NCI-H2227 treated with DMSO at 0.1 percent for 48 hours (cell line): ENCODE data around the gene ITPRIPL1.
"Not testable (repeated sequence)": the region's sequence is repeated elsewhere in the genome, so short reads cannot be mapped to it uniquely, and the experiment has no call there.

ENCODE experiments used
- DNase-seq: peaks from one replicate; lab custom pipeline; 2025; lab: John Stamatoyannopoulos, UW

The ITPRIPL1 gene

GRCh38 chr2:96325041-96325883 lies at the start of gene ITPRIPL1:
Gene ITPRIPL1, plus strand, starts transcription at chr2:96325317. Its CDS starts 523 bp downstream, at chr2:96325840.
- no peak for DNase-seq

GRCh38 chr2:96276787-96277499 lies 48.2 kb upstream of the ITPRIPL1 start:
- no peak for DNase-seq

- DNase-seq: no peak
These were observed 37.8 kb upstream of the ITPRIPL1 start for GRCh38 chr2:96287273-96287856.

GRCh38 chr2:96291751-96292150 lies 33.4 kb upstream of the ITPRIPL1 start:
- DNase-seq: no peak

- not testable (repeated sequence) for DNase-seq
These were observed 30.8 kb upstream of the ITPRIPL1 start for GRCh38 chr2:96294271-96294670.

- DNase-seq: no peak
These were observed 28.2 kb upstream of the ITPRIPL1 start for GRCh38 chr2:96296925-96297324.

GRCh38 chr2:96301865-96302264 lies 23.3 kb upstream of the ITPRIPL1 start:
- no peak for DNase-seq

- DNase-seq: no peak
These were observed 20.5 kb upstream of the ITPRIPL1 start for GRCh38 chr2:96304606-96305005.

- peak; percentile 94 for DNase-seq
These were observed 19.8 kb upstream of the ITPRIPL1 start, which contains the start of gene SNRNP200 for GRCh38 chr2:96305091-96305978. Gene SNRNP200, minus strand, starts transcription at chr2:96305546. Its CDS starts 109 bp downstream, at chr2:96305437.

GRCh38 chr2:96305979-96306308 lies 19.2 kb upstream of the ITPRIPL1 start:
- no peak for DNase-seq

GRCh38 chr2:96306370-96306769 lies 18.7 kb upstream of the ITPRIPL1 start:
- DNase-seq: no peak

- DNase-seq: peak; percentile 83
These were observed 16.9 kb upstream of the ITPRIPL1 start for GRCh38 chr2:96308248-96308647.

- no peak for DNase-seq
These were observed 10.1 kb upstream of the ITPRIPL1 start for GRCh38 chr2:96315005-96315399.

GRCh38 chr2:96315400-96316071 lies 9.6 kb upstream of the ITPRIPL1 start:
- DNase-seq: no peak

- DNase-seq: no peak
These were observed 8.1 kb upstream of the ITPRIPL1 start for GRCh38 chr2:96316999-96317398.

GRCh38 chr2:96317584-96317997 lies 7.5 kb upstream of the ITPRIPL1 start:
- no peak for DNase-seq

- DNase-seq: no peak
These were observed 6.4 kb upstream of the ITPRIPL1 start for GRCh38 chr2:96318723-96319122.

GRCh38 chr2:96319396-96319795 lies 5.7 kb upstream of the ITPRIPL1 start:
- DNase-seq: no peak

GRCh38 chr2:96320326-96320725 lies 4.8 kb upstream of the ITPRIPL1 start:
- no peak for DNase-seq

- peak; percentile 76 for DNase-seq
These were observed 4.1 kb upstream of the ITPRIPL1 start for GRCh38 chr2:96320728-96321622.
